GM19397 (cell line): ENCODE results near the gene MXD3.
"Not testable (repeated sequence)": the region's sequence is repeated elsewhere in the genome, so short reads cannot be mapped to it uniquely, and the experiment has no call there.

Source experiments
- ATAC-seq: cut with Tn5 transposase; IDR thresholded peaks from one replicate; pipeline ENCODE4 v1.9.1; 2021; ENCODE audit warnings: mild to moderate bottlenecking, moderate library complexity; ENCODE audit not compliant: unreplicated experiment

MXD3 gene

DNA sequence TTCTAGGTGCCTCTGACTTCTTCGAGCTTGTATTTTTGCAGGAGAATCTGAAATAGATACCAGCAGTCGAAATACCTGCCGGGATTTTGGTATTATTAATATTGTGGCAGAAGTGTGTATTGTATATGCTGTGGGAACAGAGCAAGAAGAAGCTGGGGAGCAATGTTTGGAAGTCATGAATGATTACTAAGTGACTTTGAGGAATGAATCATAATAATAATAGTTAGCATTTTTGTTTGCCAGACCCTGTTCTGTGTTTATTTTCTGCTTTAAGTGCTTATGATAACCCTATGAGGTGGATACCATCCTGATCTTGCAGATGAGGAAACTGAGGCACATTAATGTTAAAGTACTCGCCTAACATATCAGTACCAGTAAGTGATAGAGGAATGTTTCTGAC is 40.6 kb downstream of the MXD3 start:
- no peak for ATAC-seq

- ATAC-seq = no peak
Observed at GRCh38 chr5:177270653-177271052, 41.0 kb downstream of the MXD3 start.

DNA sequence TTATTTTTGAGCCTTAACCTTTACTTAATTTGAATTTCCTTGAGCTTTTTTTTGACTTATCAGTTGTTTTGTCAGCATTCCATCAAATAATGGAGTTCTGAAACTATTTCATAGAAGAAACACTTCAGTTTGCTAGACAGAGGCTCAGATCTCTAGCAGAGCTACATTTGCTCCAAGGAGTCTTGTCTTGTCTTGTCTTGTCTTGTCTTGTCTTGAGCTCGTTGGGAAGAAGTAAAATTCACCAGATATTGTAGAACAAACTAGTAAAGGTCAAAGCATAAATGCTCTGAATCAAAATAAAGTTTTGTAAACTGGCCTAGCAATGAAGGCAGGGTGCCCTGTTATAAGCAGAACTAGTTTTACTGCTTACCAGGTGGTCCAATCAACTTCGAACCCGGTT is 41.7 kb downstream of the MXD3 start:
- ATAC-seq = no peak

- ATAC-seq = no peak
Observed at GRCh38 chr5:177269232-177269895, 42.3 kb downstream of the MXD3 start.

- ATAC-seq = no peak
Observed at GRCh38 chr5:177265395-177265794, 46.3 kb downstream of the MXD3 start.

- ATAC-seq = no peak
Observed at GRCh38 chr5:177264178-177264577, 47.5 kb downstream of the MXD3 start.

- ATAC-seq = no peak
Observed at GRCh38 chr5:177261510-177261909, 50.2 kb downstream of the MXD3 start.

- no peak for ATAC-seq
Observed at GRCh38 chr5:177260961-177261360, 50.7 kb downstream of the MXD3 start.

GRCh38 chr5:177258711-177259110 is 53.0 kb downstream of the MXD3 start:
- ATAC-seq = not testable (repeated sequence)
